NCI-H2107 treated with DMSO at 0.1 percent for 48 hours (cell line): ENCODE data around the gene GMCL2.

Experiments
- DNase-seq: peaks from one replicate; lab custom pipeline; 2025; ENCODE audit not compliant: unreplicated experiment; lab: John Stamatoyannopoulos, UW

GMCL2 gene

GRCh38 chr5:178145965-178146820 lies 41.0 kb downstream of the GMCL2 start:
- no peak for DNase-seq

GRCh38 chr5:178143901-178144300 lies 43.3 kb downstream of the GMCL2 start:
- no peak for DNase-seq

- DNase-seq: no peak
Observed at GRCh38 chr5:178143246-178143645, 43.9 kb downstream of the GMCL2 start.

GRCh38 chr5:178142642-178143041 lies 44.5 kb downstream of the GMCL2 start:
- no peak for DNase-seq

GRCh38 chr5:178141550-178141949 lies 45.6 kb downstream of the GMCL2 start:
- no peak for DNase-seq

GRCh38 chr5:178137991-178138390 lies 49.2 kb downstream of the GMCL2 start:
- DNase-seq: no peak

GRCh38 chr5:178136990-178137389 lies 50.2 kb downstream of the GMCL2 start:
- DNase-seq: no peak
